H1 (cell line): ENCODE measurements around the gene GRM8. TPM values are rescaled to one million over a fixed set of nuclear protein-coding genes. Genes with fewer than 3 reads are reported as not detected.

Source experiments
- CTCF ChIA-PET: fragments of 300-600 bp; sonication (Branson Sonifier 250); formaldehyde crosslinking; loops from one replicate; lab custom pipeline; 2021; ENCODE audit not compliant: partially characterized antibody; lab: Charles Lee
- POLR2A ChIA-PET: fragments of 300-600 bp; sonication (Branson Sonifier 250); formaldehyde crosslinking; loops from one replicate; lab custom pipeline; 2021; ENCODE audit warnings: inconsistent platforms; ENCODE audit not compliant: partially characterized antibody; lab: Charles Lee
- DNase-seq, 2 experiments: peaks; one replicate each; pipeline versions ENCODE4 v3.0.0 to v3.0.0-alpha.2; 2010 to 2022; ENCODE audit warnings: low spot score in 2 of 2, low read depth in 1 of 2, mixed read lengths in 1 of 2
- FAIRE-seq: peaks from 2 replicates; lab custom pipeline; 2011; peaks lifted over from hg19 to GRCh38; lab: Jason Lieb, UNC
- H2AFZ ChIP-seq: 2 replicates; pipeline ENCODE4 v1.8.1; 2012; ENCODE audit warnings: low read length, inconsistent platforms
- H2AK5ac ChIP-seq: 2 replicates; pipeline ENCODE4 v1.6.1; 2013; ENCODE audit warnings: low read depth, low read length
- H2BK120ac ChIP-seq: replicated peaks from 2 replicates; pipeline ENCODE3; 2013; ENCODE audit warnings: low read depth, low read length, inconsistent platforms
- H2BK12ac ChIP-seq: 2 replicates; pipeline ENCODE4 v1.6.1; 2013; ENCODE audit warnings: low read depth, low read length
- H2BK15ac ChIP-seq: 2 replicates; pipeline ENCODE4 v1.6.1; 2013; ENCODE audit warnings: low read length
- H2BK20ac ChIP-seq: 2 replicates; pipeline ENCODE4 v1.6.1; 2013; ENCODE audit warnings: low read length
- H2BK5ac ChIP-seq: 2 replicates; pipeline ENCODE4 v1.6.1; 2013; ENCODE audit warnings: low read depth, low read length
- H3K14ac ChIP-seq: 2 replicates; pipeline ENCODE4 v1.6.1; 2013; ENCODE audit warnings: inconsistent platforms; ENCODE audit not compliant: insufficient read length
- H3K18ac ChIP-seq: 2 replicates; pipeline ENCODE4 v1.6.1; 2013; ENCODE audit warnings: low read length; ENCODE audit errors: extremely low read depth
- H3K23ac ChIP-seq: 2 replicates; pipeline ENCODE4 v1.6.1; 2013; ENCODE audit warnings: inconsistent platforms; ENCODE audit not compliant: insufficient read length
- H3K23me2 ChIP-seq: 2 replicates; pipeline ENCODE4 v1.6.1; 2013; ENCODE audit warnings: low read depth, low read length
- H3K27ac ChIP-seq: 2 replicates; pipeline ENCODE4 v1.6.1; 2011; ENCODE audit warnings: low read depth, low read length, inconsistent platforms
- H3K27me3 ChIP-seq, 4 experiments: replicated peaks in 1 of 4; 1 replicate in 1 of 4; 2 replicates in 3 of 4; pipeline versions ENCODE4 v1.6.1 to v1.8.1; 2011 to 2013; ENCODE audit warnings: low read length in 3 of 4, mild to moderate bottlenecking in 3 of 4, inconsistent platforms in 2 of 4, mixed read lengths in 2 of 4, moderate library complexity in 1 of 4; ENCODE audit not compliant: control insufficient read depth in 3 of 4, insufficient read depth in 3 of 4; ENCODE audit errors: extremely low read depth in 1 of 4
- H3K36me3 ChIP-seq, 4 experiments: 2 replicates each; pipeline versions ENCODE4 v1.6.1 to v1.8.1; 2011 to 2013; ENCODE audit warnings: mild to moderate bottlenecking in 4 of 4, low read length in 3 of 4, moderate library complexity in 2 of 4, control low read depth in 1 of 4, inconsistent platforms in 1 of 4; ENCODE audit not compliant: insufficient read depth in 4 of 4, control insufficient read depth in 2 of 4
- H3K4ac ChIP-seq: replicated peaks from 2 replicates; pipeline ENCODE3; 2013; ENCODE audit warnings: low read length, low read depth, mixed read lengths, inconsistent platforms; ENCODE audit not compliant: insufficient read length
- H3K4me1 ChIP-seq, 4 experiments: replicated peaks in 1 of 4; 1 replicate in 1 of 4; 2 replicates in 3 of 4; pipeline versions ENCODE4 v1.6.1 to v1.8.1; 2011 to 2013; ENCODE audit warnings: low read length in 3 of 4, inconsistent platforms in 2 of 4, mixed read lengths in 1 of 4; ENCODE audit not compliant: insufficient read depth in 4 of 4, control insufficient read depth in 3 of 4
- H3K4me2 ChIP-seq, 2 experiments: 2 replicates each; pipeline versions ENCODE4 v1.6.1 to v1.8.1; 2011 to 2013; ENCODE audit warnings: low read depth in 2 of 2, low read length in 2 of 2, control low read depth in 1 of 2, inconsistent platforms in 1 of 2, mild to moderate bottlenecking in 1 of 2; ENCODE audit not compliant: insufficient read depth in 1 of 2
- H3K4me3 ChIP-seq, 4 experiments: fragments of 200-600, 300-600 bp in 1 of 4; sonication (generic), shearing (Covaris generic), sonication (Bioruptor Twin) in 1 of 4; 2 replicates each; pipeline versions ENCODE4 v1.5.1 to v1.8.1; 2011 to 2016; ENCODE audit warnings: low read length in 4 of 4, low read depth in 3 of 4, control low read depth in 2 of 4, inconsistent platforms in 2 of 4, mild to moderate bottlenecking in 2 of 4, mixed read lengths in 1 of 4, moderate library complexity in 1 of 4; ENCODE audit not compliant: insufficient read depth in 2 of 4; ENCODE audit errors: extremely low read depth in 1 of 4
- H3K56ac ChIP-seq: replicated peaks from 2 replicates; pipeline ENCODE3; 2013; ENCODE audit warnings: low read depth, mild to moderate bottlenecking, mixed read lengths, low read length, inconsistent platforms; ENCODE audit not compliant: insufficient read length
- H3K79me1 ChIP-seq: 2 replicates; pipeline ENCODE4 v1.6.1; 2013; ENCODE audit warnings: low read depth, low read length, control low read depth
- H3K79me2 ChIP-seq, 2 experiments: 2 replicates each; pipeline versions ENCODE4 v1.6.1 to v1.8.1; 2012 to 2013; ENCODE audit warnings: low read length in 2 of 2, mild to moderate bottlenecking in 2 of 2, inconsistent platforms in 1 of 2; ENCODE audit not compliant: insufficient read depth in 2 of 2, control insufficient read depth in 1 of 2
- H3K9ac ChIP-seq, 4 experiments: replicated peaks in 1 of 4; 1 replicate in 1 of 4; 2 replicates in 3 of 4; pipeline versions ENCODE4 v1.6.1 to v1.8.1; 2011 to 2013; ENCODE audit warnings: low read depth in 3 of 4, low read length in 3 of 4, control low read depth in 2 of 4, mild to moderate bottlenecking in 2 of 4, moderate library complexity in 2 of 4, inconsistent platforms in 1 of 4; ENCODE audit errors: extremely low read depth in 1 of 4
- H3K9me3 ChIP-seq, 2 experiments: 2 replicates each; pipeline versions ENCODE4 v1.6.1 to v1.8.1; 2012 to 2013; ENCODE audit warnings: mild to moderate bottlenecking in 2 of 2, moderate library complexity in 2 of 2, control low read depth in 1 of 2, inconsistent platforms in 1 of 2, low read depth in 1 of 2, low read length in 1 of 2, mixed read lengths in 1 of 2; ENCODE audit not compliant: insufficient read depth in 2 of 2
- H4K20me1 ChIP-seq, 2 experiments: replicated peaks in 1 of 2; 2 replicates each; pipeline versions ENCODE3 to v1.8.1; 2011 to 2013; ENCODE audit warnings: inconsistent platforms in 2 of 2, low read length in 2 of 2, mild to moderate bottlenecking in 1 of 2; ENCODE audit not compliant: insufficient read depth in 2 of 2, control insufficient read depth in 1 of 2
- H4K5ac ChIP-seq: 2 replicates; pipeline ENCODE4 v1.6.1; 2013; ENCODE audit warnings: low read length, low read depth, mixed read lengths, inconsistent platforms; ENCODE audit not compliant: insufficient read length
- H4K8ac ChIP-seq: 2 replicates; pipeline ENCODE4 v1.8.0; 2013; ENCODE audit warnings: mild to moderate bottlenecking, moderate library complexity, low read length, inconsistent platforms; ENCODE audit not compliant: insufficient read depth; ENCODE audit errors: extremely low read depth
- H4K91ac ChIP-seq: replicated peaks from 2 replicates; pipeline ENCODE3; 2013; ENCODE audit warnings: low read length, mixed read lengths, inconsistent platforms; ENCODE audit not compliant: insufficient read length
- ASH2L ChIP-seq: fragments of 200-600, 300-600 bp; sonication (generic); IDR thresholded peaks from one replicate; pipeline ENCODE4 v1.7.1; 2017; ENCODE audit warnings: low read length
- BCL11A ChIP-seq, 2 experiments: IDR thresholded peaks; one replicate each; pipeline ENCODE4 v1.6.1; 2011; ENCODE audit warnings: low read depth in 2 of 2, low read length in 2 of 2, mild to moderate bottlenecking in 2 of 2
- CBX5 ChIP-seq: fragments of 300-800, 300-1000 bp; sonication (generic); IDR thresholded peaks from 2 replicates; pipeline ENCODE4 v1.7.1; 2016; ENCODE audit warnings: antibody characterized with exemption, low read length, low read depth
- CBX8 ChIP-seq: fragments of 300-800, 300-1000 bp; sonication (generic); IDR thresholded peaks from 2 replicates; pipeline ENCODE4 v1.7.1; 2016; ENCODE audit warnings: low read depth, low read length, borderline replicate concordance
- CEBPB ChIP-seq: IDR thresholded peaks from 2 replicates; pipeline ENCODE4 v1.6.1; 2012; ENCODE audit warnings: low read depth, low read length
- CTBP2 ChIP-seq: IDR thresholded peaks from 2 replicates; pipeline ENCODE4 v1.7.0; 2011; ENCODE audit warnings: borderline replicate concordance, mild to moderate bottlenecking, moderate library complexity, mixed read lengths, low read length; ENCODE audit not compliant: insufficient read depth, insufficient read length
- HDAC6 ChIP-seq: IDR thresholded peaks from one replicate; pipeline ENCODE4 v1.7.1; 2012; ENCODE audit warnings: low read depth, mild to moderate bottlenecking, inconsistent platforms, low read length, moderate library complexity
- PHF8 ChIP-seq: fragments of 200-600 bp; sonication (generic); conservative IDR thresholded peaks from 2 replicates; pipeline ENCODE4 v1.7.1; 2012; ENCODE audit warnings: low read depth, mild to moderate bottlenecking, inconsistent platforms, low read length, moderate library complexity
- SAP30 ChIP-seq: fragments of 300-600 bp; sonication (generic); IDR thresholded peaks from 2 replicates; pipeline ENCODE4 v1.7.1; 2012; ENCODE audit warnings: low read length, moderate library complexity, mild to moderate bottlenecking, inconsistent platforms; ENCODE audit not compliant: insufficient read depth, insufficient replicate concordance
- SRF ChIP-seq: IDR thresholded peaks from 2 replicates; pipeline ENCODE4 v1.6.1; 2011; ENCODE audit warnings: mild to moderate bottlenecking, low read depth, low read length, moderate library complexity
- SUZ12 ChIP-seq: fragments of 200-600 bp; sonication (generic); IDR thresholded peaks from 2 replicates; pipeline ENCODE4 v1.6.1; 2012; ENCODE audit warnings: mild to moderate bottlenecking, inconsistent platforms, low read length, moderate library complexity, mixed read lengths
- TCF12 ChIP-seq: IDR thresholded peaks from 2 replicates; pipeline ENCODE4 v1.6.1; 2011; ENCODE audit warnings: low read depth, mild to moderate bottlenecking, low read length
- TEAD4 ChIP-seq: IDR thresholded peaks from 2 replicates; pipeline ENCODE4 v1.6.1; 2012; ENCODE audit warnings: low read depth, low read length, inconsistent platforms, mixed read lengths
- WGBS, 2 experiments: shearing (Covaris generic) in 1 of 2; methylation state at CpG; one replicate each; pipeline versions ENCODE4 v1.1.6 to v1.1.7; 2013 to 2015; ENCODE audit warnings: low lambda C conversion rate in 2 of 2, mixed read lengths in 2 of 2, inconsistent platforms in 1 of 2, low coverage in 1 of 2, missing lambda C conversion rate in 1 of 2; ENCODE audit not compliant: insufficient replicate concordance in 2 of 2, insufficient coverage in 1 of 2, insufficient read length in 1 of 2; ENCODE audit errors: extremely low coverage in 1 of 2, missing lambda C conversion rate in 1 of 2; 5-methylcytosine and 5-hydroxymethylcytosine counted together
- polyA plus RNA-seq, 7 experiments: library from polyadenylated mRNA; depleted of rRNA in 3 of 7; stranded (reverse) in 5 of 7; unstranded in 2 of 7; fragments of >200 nt in 5 of 7; fragments of 200-250 nt in 2 of 7; gene quantifications; 1 replicate in 5 of 7; 2 replicates in 1 of 7; 4 replicates in 1 of 7; pipeline versions ENCODE4 v1.2.1 to v1.2.3, GENCODE V29; 2011 to 2013; ENCODE audit warnings: missing spikeins in 2 of 7, mixed read lengths in 2 of 7
- total RNA-seq: library from RNA; stranded (reverse); fragmentation: NEBNext Ultra II Directional; extraction: Animal tissue kit (Norgen Biotek cat#: 25700); gene quantifications from 2 replicates; pipeline ENCODE4 v1.2.1, GENCODE V29; 2021

The GRM8 gene
- total and polyA plus RNA-seq, 2 of the 8 experiments (the other 6 are each of a cell fraction or from before 2014, with no cell fraction given): 2.6 to 2.8 TPM

- Histone ChIP-seq H2BK5ac (no peak overlapping the region), H3K4ac (no peak overlapping the region), H3K79me2 (no peaks in the 10 kb centered on the region), H4K91ac (no peak overlapping the region), H2AK5ac (no peak overlapping the region), H3K14ac (no peak overlapping the region), H2BK15ac (no peak overlapping the region), H3K23ac (no peak overlapping the region), H3K9me3 (no peaks in the 10 kb centered on the region), H3K18ac (no peak overlapping the region), H3K36me3 (no peaks in the 10 kb centered on the region), H2BK12ac (no peak overlapping the region), H2AFZ (no peak overlapping the region), H3K79me1 (no peaks in the 10 kb centered on the region), H3K4me2 (no peak overlapping the region), H3K27me3 (no peaks in the 10 kb centered on the region), H3K4me1 (no peaks in the 10 kb centered on the region), H3K23me2 (no peaks in the 10 kb centered on the region), H3K27ac (no peak overlapping the region), H4K8ac (no peak overlapping the region), H3K4me3 (no peak overlapping the region), H4K5ac (no peak overlapping the region), H3K56ac (no peak overlapping the region), H2BK20ac (no peak overlapping the region), H3K9ac (no peak overlapping the region), H4K20me1 (no peaks in the 10 kb centered on the region), H2BK120ac (no peak overlapping the region)
- no peak for DNase-seq
- 89% methylated on average over 2 of the region's 2 CpGs; no CpG with 5 or more reads in 1 of the 2 experiments for WGBS, 2 experiments
- ChIA-PET POLR2A (no interaction called here), CTCF (interaction anchor here (0.6 to 1.0 kb wide), 4 partner anchors 9 to 186 kb away, joined by 3 to 4 read pairs (median 3); no protein-coding TSS in a partner anchor)
- no peak for FAIRE-seq
- TF ChIP-seq CBX5 (no peak), TCF12 (no peak), PHF8 (no peak), CBX8 (no peak), SUZ12 (no peak), CEBPB (no peak), CTBP2 (no peak), TEAD4 (no peak), HDAC6 (no peak), SAP30 (no peak), SRF (no peak), BCL11A (IDR thresholded peaks at IDR 0.05; ENCODE audit: low read depth in 2 of 2, low read length in 2 of 2) (no peak), ASH2L (no peak)
Measured at GRCh38 chr7:126993626-126994213, 259.0 kb downstream of the GRM8 start.
